Esophagus muscularis mucosa (tissue), 3 donors: Measurements from ENCODE around the gene ZSWIM6.

ENCODE experiments used
- CTCF ChIP-seq, 3 experiments: fragments of 200-600 bp in 2 of 3; fragments of 450-650 bp in 1 of 3; sonication (generic) in 2 of 3; IDR thresholded peaks; one replicate each; pipeline ENCODE4 v1.5.1; 2017 to 2019; ENCODE audit warnings: antibody characterized with exemption in 3 of 3, mild to moderate bottlenecking in 2 of 3, moderate library complexity in 1 of 3
- POLR2A ChIP-seq: fragments of 450-650 bp; IDR thresholded peaks from one replicate; pipeline ENCODE4 v1.6.1; 2017; ENCODE audit warnings: antibody characterized with exemption, moderate library complexity, mild to moderate bottlenecking, low read depth
- POLR2AphosphoS5 ChIP-seq, 2 donors: sonication (generic); formaldehyde crosslinking; IDR thresholded peaks; one replicate each; pipeline ENCODE4 v1.6.1; 2017; ENCODE audit warnings: antibody characterized with exemption in 2 of 2

- TF ChIP-seq CTCF (IDR thresholded peaks at IDR 0.05), result no peak
- TF ChIP-seq POLR2A, result no peak
- TF ChIP-seq POLR2AphosphoS5 (IDR thresholded peaks at IDR 0.05), result peak in 1 of 2 donors; percentile 32
These were observed 100.0 kb downstream of the ZSWIM6 start for GRCh38 chr5:61431923-61432620.
